BLaER1 (cell line): ENCODE measurements around the gene GRK3.
A peak's percentile ranks its signal among the peaks of the same experiment; 100 is the strongest.

ENCODE experiments used
- H3K27ac ChIP-seq: shearing (Covaris generic); formaldehyde crosslinking; 2 replicates; pipeline ENCODE4 v1.8.1; 2022
- H3K27me3 ChIP-seq: shearing (Covaris generic); formaldehyde crosslinking; 2 replicates; pipeline ENCODE4 v1.8.1; 2022
- H3K36me3 ChIP-seq: shearing (Covaris generic); formaldehyde crosslinking; 2 replicates; pipeline ENCODE4 v1.8.1; 2022
- H3K4me1 ChIP-seq: shearing (Covaris generic); formaldehyde crosslinking; 2 replicates; pipeline ENCODE4 v1.8.1; 2022
- H3K4me2 ChIP-seq: shearing (Covaris generic); formaldehyde crosslinking; 2 replicates; pipeline ENCODE4 v1.8.1; 2022
- H3K4me3 ChIP-seq: shearing (Covaris generic); formaldehyde crosslinking; 2 replicates; pipeline ENCODE4 v1.8.1; 2022
- H3K9ac ChIP-seq: shearing (Covaris generic); formaldehyde crosslinking; 2 replicates; pipeline ENCODE4 v1.8.1; 2022
- H3K9me3 ChIP-seq: shearing (Covaris generic); formaldehyde crosslinking; 2 replicates; pipeline ENCODE4 v1.8.1; 2022
- H4K20me1 ChIP-seq: shearing (Covaris generic); formaldehyde crosslinking; 2 replicates; pipeline ENCODE4 v1.8.1; 2022
- Cebpa-rat ChIP-seq: shearing (Covaris generic); IDR thresholded peaks from 2 replicates; pipeline ENCODE4 v1.8.1; 2022

Gene GRK3

GRCh38 chr22:25748140-25748539, 183.7 kb downstream of the GRK3 start:
- no peaks in the 10 kb centered on the region for H3K36me3 ChIP-seq
- H3K4me1 ChIP-seq: peaks cover 40% of the 10 kb centered on the region
- H3K27ac ChIP-seq: no peak overlapping the region
- no peak overlapping the region; the same call in 1 of the 2 replicates for H3K4me2 ChIP-seq
- H3K9me3 ChIP-seq: no peaks in the 10 kb centered on the region
- H4K20me1 ChIP-seq: no peaks in the 10 kb centered on the region
- H3K9ac ChIP-seq: no peak overlapping the region
- no peak for TF ChIP-seq Cebpa-rat
- H3K4me3 ChIP-seq: no peak overlapping the region
- no peaks in the 10 kb centered on the region for H3K27me3 ChIP-seq

GRCh38 chr22:25748704-25749103, 184.2 kb downstream of the GRK3 start:
- Histone ChIP-seq H3K4me2 (no peak overlapping the region; the same call in 1 of the 2 replicates), H4K20me1 (no peaks in the 10 kb centered on the region), H3K9ac (no peak overlapping the region), H3K27ac (no peak overlapping the region), H3K4me3 (no peak overlapping the region), H3K9me3 (peaks cover 5% of the 10 kb centered on the region), H3K4me1 (peaks cover 34% of the 10 kb centered on the region), H3K36me3 (no peaks in the 10 kb centered on the region), H3K27me3 (no peaks in the 10 kb centered on the region)
- no peak for TF ChIP-seq Cebpa-rat

GRCh38 chr22:25749420-25750169, 185.1 kb downstream of the GRK3 start:
- Histone ChIP-seq H3K4me1 (peaks cover 33% of the 10 kb centered on the region), H3K4me2 (no peak overlapping the region; the same call in 1 of the 2 replicates), H3K9me3 (peaks cover 10% of the 10 kb centered on the region), H3K4me3 (no peak overlapping the region), H3K27ac (0 out of 2 replicates have a peak overlapping the region, but pooled peaks have one; percentile 1), H3K36me3 (no peaks in the 10 kb centered on the region), H4K20me1 (no peaks in the 10 kb centered on the region), H3K27me3 (no peaks in the 10 kb centered on the region), H3K9ac (no peak overlapping the region)
- TF ChIP-seq Cebpa-rat: no peak

GRCh38 chr22:25750569-25751173, 186.2 kb downstream of the GRK3 start:
- Histone ChIP-seq H3K9me3 (peaks cover 10% of the 10 kb centered on the region), H3K27ac (no peak overlapping the region), H3K36me3 (no peaks in the 10 kb centered on the region), H3K9ac (no peak overlapping the region), H3K27me3 (no peaks in the 10 kb centered on the region), H3K4me2 (no peak overlapping the region), H3K4me1 (peaks cover 44% of the 10 kb centered on the region), H3K4me3 (no peak overlapping the region), H4K20me1 (no peaks in the 10 kb centered on the region)
- no peak for TF ChIP-seq Cebpa-rat

- peaks cover 10% of the 10 kb centered on the region for H3K9me3 ChIP-seq
- no peaks in the 10 kb centered on the region for H3K36me3 ChIP-seq
- H3K4me3 ChIP-seq: no peak overlapping the region
- no peak overlapping the region for H3K4me2 ChIP-seq
- H3K27me3 ChIP-seq: no peaks in the 10 kb centered on the region
- no peak overlapping the region for H3K9ac ChIP-seq
- peaks cover 45% of the 10 kb centered on the region for H3K4me1 ChIP-seq
- H3K27ac ChIP-seq: no peak overlapping the region
- TF ChIP-seq Cebpa-rat: no peak
- no peaks in the 10 kb centered on the region for H4K20me1 ChIP-seq
Measured at GRCh38 chr22:25751174-25751581, 186.7 kb downstream of the GRK3 start.

- H3K36me3 ChIP-seq: no peaks in the 10 kb centered on the region
- H3K4me1 ChIP-seq: peaks cover 49% of the 10 kb centered on the region
- no peak overlapping the region for H3K4me2 ChIP-seq
- no peaks in the 10 kb centered on the region for H4K20me1 ChIP-seq
- no peak overlapping the region for H3K4me3 ChIP-seq
- H3K9ac ChIP-seq: no peak overlapping the region
- TF ChIP-seq Cebpa-rat: no peak
- H3K9me3 ChIP-seq: peaks cover 10% of the 10 kb centered on the region
- no peak overlapping the region for H3K27ac ChIP-seq
- no peaks in the 10 kb centered on the region for H3K27me3 ChIP-seq
Measured at GRCh38 chr22:25752615-25753214, 188.2 kb downstream of the GRK3 start.

- Histone ChIP-seq H3K9me3 (peaks cover 10% of the 10 kb centered on the region), H3K4me1 (peaks cover 45% of the 10 kb centered on the region), H3K27me3 (no peaks in the 10 kb centered on the region), H3K4me2 (no peak overlapping the region), H3K27ac (no peak overlapping the region), H4K20me1 (no peaks in the 10 kb centered on the region), H3K36me3 (no peaks in the 10 kb centered on the region), H3K4me3 (no peak overlapping the region), H3K9ac (no peak overlapping the region)
- TF ChIP-seq Cebpa-rat: no peak
Measured at GRCh38 chr22:25753252-25753651, 188.8 kb downstream of the GRK3 start.

GRCh38 chr22:25754527-25755202, 190.2 kb downstream of the GRK3 start:
- Histone ChIP-seq H3K9ac (no peak overlapping the region), H3K4me3 (no peak overlapping the region), H4K20me1 (no peaks in the 10 kb centered on the region), H3K27me3 (no peaks in the 10 kb centered on the region), H3K36me3 (no peaks in the 10 kb centered on the region), H3K4me2 (peak overlapping the region; percentile 50), H3K9me3 (peaks cover 10% of the 10 kb centered on the region), H3K4me1 (peaks cover 32% of the 10 kb centered on the region), H3K27ac (peak overlapping the region; percentile 38)
- no peak for TF ChIP-seq Cebpa-rat

GRCh38 chr22:25757686-25758085, 193.2 kb downstream of the GRK3 start:
- Histone ChIP-seq H3K9ac (no peak overlapping the region), H3K4me1 (peaks cover 35% of the 10 kb centered on the region), H3K27ac (no peak overlapping the region), H3K36me3 (no peaks in the 10 kb centered on the region), H3K4me2 (no peak overlapping the region), H3K27me3 (no peaks in the 10 kb centered on the region), H3K4me3 (no peak overlapping the region), H4K20me1 (no peaks in the 10 kb centered on the region), H3K9me3 (peaks cover 10% of the 10 kb centered on the region)
- no peak for TF ChIP-seq Cebpa-rat
